H1 (cell line): ENCODE measurements around the gene NIT2. TPM values are rescaled to one million over a fixed set of nuclear protein-coding genes. Genes with fewer than 3 reads are reported as not detected.

Source experiments
- EGR1 ChIP-seq: IDR thresholded peaks from 2 replicates; pipeline ENCODE4 v1.6.1; 2011; ENCODE audit warnings: low read depth, low read length, borderline replicate concordance
- EP300 ChIP-seq, 2 experiments: IDR thresholded peaks; 1 replicate in 1 of 2; 2 replicates in 1 of 2; pipeline ENCODE4 v1.6.1; 2011 to 2012; ENCODE audit warnings: low read depth in 2 of 2, low read length in 2 of 2, mild to moderate bottlenecking in 2 of 2, borderline replicate concordance in 1 of 2, inconsistent platforms in 1 of 2, moderate library complexity in 1 of 2
- FOSL1 ChIP-seq: IDR thresholded peaks from 2 replicates; pipeline ENCODE4 v1.6.1; 2011; ENCODE audit warnings: mild to moderate bottlenecking, low read depth, low read length, moderate library complexity; ENCODE audit not compliant: insufficient read depth
- KDM5A ChIP-seq: fragments of 200-600 bp; IDR thresholded peaks from 2 replicates; pipeline ENCODE4 v1.7.1; 2012; ENCODE audit warnings: mild to moderate bottlenecking, low read length, inconsistent platforms, mixed read lengths
- POLR2A ChIP-seq, 2 experiments: IDR thresholded peaks; 1 replicate in 1 of 2; 2 replicates in 1 of 2; pipeline ENCODE4 v1.6.1; 2011; ENCODE audit warnings: low read depth in 2 of 2, low read length in 2 of 2, mild to moderate bottlenecking in 2 of 2; ENCODE audit errors: control extremely low read depth in 1 of 2
- RAD21 ChIP-seq, 2 experiments: IDR thresholded peaks in 1 of 2; conservative IDR thresholded peaks in 1 of 2; 2 replicates each; pipeline ENCODE4 v1.6.1; 2011; ENCODE audit warnings: low read depth in 2 of 2, low read length in 2 of 2, improper control_type of control experiment in 1 of 2, inconsistent platforms in 1 of 2, mild to moderate bottlenecking in 1 of 2, moderate library complexity in 1 of 2
- SIX5 ChIP-seq: IDR thresholded peaks from 2 replicates; pipeline ENCODE4 v1.6.1; 2011; ENCODE audit warnings: mild to moderate bottlenecking, low read depth, low read length
- polyA plus RNA-seq, 7 experiments: library from polyadenylated mRNA; depleted of rRNA in 3 of 7; stranded (reverse) in 5 of 7; unstranded in 2 of 7; fragments of >200 nt in 5 of 7; fragments of 200-250 nt in 2 of 7; gene quantifications; 1 replicate in 5 of 7; 2 replicates in 1 of 7; 4 replicates in 1 of 7; pipeline versions ENCODE4 v1.2.1 to v1.2.3, GENCODE V29; 2011 to 2013; ENCODE audit warnings: missing spikeins in 2 of 7, mixed read lengths in 2 of 7
- total RNA-seq: library from RNA; stranded (reverse); fragmentation: NEBNext Ultra II Directional; extraction: Animal tissue kit (Norgen Biotek cat#: 25700); gene quantifications from 2 replicates; pipeline ENCODE4 v1.2.1, GENCODE V29; 2021

NIT2 gene
- total and polyA plus RNA-seq, 2 of the 8 experiments (the other 6 are each of a cell fraction or from before 2014, with no cell fraction given): 15.2 to 25.3 TPM

DNA sequence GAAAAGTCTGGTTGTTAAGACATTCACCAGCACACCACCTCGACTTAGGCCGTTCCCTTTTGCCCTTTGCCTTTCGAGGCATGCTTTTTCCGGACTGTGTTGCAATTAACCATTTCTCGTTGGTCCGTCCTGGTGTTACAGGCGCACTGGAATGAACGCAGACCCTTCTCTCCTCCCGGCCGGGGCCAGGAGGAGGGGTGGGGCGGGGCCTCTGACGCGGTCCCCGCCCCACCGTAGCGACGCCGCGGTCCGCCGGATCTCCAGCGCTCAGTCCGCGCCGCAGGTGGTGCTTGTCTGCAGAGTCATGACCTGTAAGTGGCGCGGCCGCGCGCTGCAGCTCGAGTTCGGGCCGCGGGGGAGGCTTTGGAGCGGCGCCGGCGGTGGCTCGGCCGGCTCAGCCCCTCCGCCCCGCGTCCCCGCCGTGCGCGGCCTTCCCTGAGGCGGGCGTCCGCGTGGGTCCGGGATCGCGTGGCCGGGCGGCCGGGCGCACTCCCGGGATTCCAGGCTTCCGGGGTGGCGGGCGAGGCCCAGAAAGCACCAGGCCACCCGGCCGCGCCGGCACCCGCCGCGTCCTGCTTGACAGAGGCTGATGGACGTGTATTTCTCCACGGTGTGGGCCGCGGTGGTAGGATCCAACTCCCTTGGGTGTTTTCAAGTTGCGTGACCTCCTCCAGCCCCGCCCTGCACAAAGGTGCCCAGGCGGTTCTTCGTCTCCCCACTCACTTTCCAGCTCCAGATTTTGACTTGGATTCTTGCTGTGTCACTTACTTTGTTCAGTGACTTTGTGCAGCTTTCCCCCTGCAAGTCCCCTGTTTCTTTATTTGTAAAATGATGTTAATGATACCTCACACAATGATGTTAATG, at the start of gene NIT2 (continued):
- TF ChIP-seq RAD21 (IDR thresholded peaks at IDR 0.05 in 1 of 2, conservative IDR thresholded peaks at IDR 0.05 in 1 of 2; ENCODE audit: low read depth in 2 of 2, low read length in 2 of 2): peak in 1 of 2 experiments; percentile 3; a peak in 1 of 4 replicates
- TF ChIP-seq EGR1: no peak
- TF ChIP-seq SIX5: no peak
- no peak for TF ChIP-seq KDM5A
- TF ChIP-seq FOSL1: no peak
- peak in 1 of 2 experiments; percentile 43; a peak in 1 of 3 replicates for TF ChIP-seq EP300 (IDR thresholded peaks at IDR 0.05; ENCODE audit: borderline replicate concordance in 1 of 2, low read depth in 2 of 2, low read length in 2 of 2)
- TF ChIP-seq POLR2A (IDR thresholded peaks at IDR 0.05; ENCODE audit: control extremely low read depth in 1 of 2, low read depth in 2 of 2, low read length in 2 of 2): peak; percentile 67 to 88
